GM23338 (cell line): ENCODE data around the gene PRDM11. TPM values are rescaled to one million over a fixed set of nuclear protein-coding genes. Genes with fewer than 3 reads are reported as not detected.
"Not testable (repeated sequence)": the region's sequence is repeated elsewhere in the genome, so short reads cannot be mapped to it uniquely, and the experiment has no call there.

Source experiments
- ATAC-seq: fragments of 200-7000 bp; cut with Tn5 transposase; 3 replicates; pipeline ENCODE4 v1.9.1; 2020
- DNase-seq: peaks from one replicate; pipeline ENCODE4 v3.0.0-alpha.2; 2015; ENCODE audit warnings: low spot score
- H2AFZ ChIP-seq: fragments of 200-600 bp; sonication (generic); 2 replicates; pipeline ENCODE4 v1.8.0; 2016; ENCODE audit warnings: antibody characterized with exemption, mild to moderate bottlenecking, moderate library complexity
- H3F3A ChIP-seq: fragments of 200-600 bp; sonication (generic); replicated peaks from 2 replicates; pipeline ENCODE4 v1.8.0; 2017; ENCODE audit warnings: antibody characterized with exemption, mixed run types, low read depth
- H3K27ac ChIP-seq: fragments of 200-600 bp; sonication (generic); 2 replicates; pipeline ENCODE4 v1.6.1; 2016; ENCODE audit warnings: low read depth
- H3K27me3 ChIP-seq: fragments of 200-600 bp; sonication (generic); 2 replicates; pipeline ENCODE4 v1.8.0; 2016; ENCODE audit warnings: mild to moderate bottlenecking, mixed run types, moderate library complexity; ENCODE audit not compliant: insufficient read depth
- H3K36me3 ChIP-seq: fragments of 200-600 bp; sonication (generic); 2 replicates; pipeline ENCODE4 v1.8.0; 2016; ENCODE audit warnings: mild to moderate bottlenecking; ENCODE audit not compliant: insufficient read depth
- H3K4me1 ChIP-seq: fragments of 200-600 bp; sonication (generic); 2 replicates; pipeline ENCODE4 v1.8.0; 2016; ENCODE audit warnings: mild to moderate bottlenecking, moderate library complexity; ENCODE audit not compliant: insufficient read depth
- H3K4me2 ChIP-seq: fragments of 200-600 bp; sonication (generic); 2 replicates; pipeline ENCODE4 v1.7.1; 2017; ENCODE audit warnings: mixed run types
- H3K4me3 ChIP-seq: fragments of 200-600 bp; sonication (generic); 2 replicates; pipeline ENCODE4 v1.6.1; 2016; ENCODE audit warnings: mixed run types
- H3K79me2 ChIP-seq: fragments of 200-600 bp; sonication (generic); replicated peaks from 2 replicates; pipeline ENCODE4 v1.8.0; 2017; ENCODE audit warnings: mild to moderate bottlenecking; ENCODE audit not compliant: insufficient read depth
- H3K9me2 ChIP-seq: fragments of 200-600 bp; sonication (generic); 2 replicates; pipeline ENCODE4 v1.8.0; 2017; ENCODE audit not compliant: insufficient read depth
- H4K20me1 ChIP-seq: fragments of 200-600 bp; sonication (generic); replicated peaks from 2 replicates; pipeline ENCODE4 v1.8.0; 2017; ENCODE audit warnings: mild to moderate bottlenecking; ENCODE audit not compliant: insufficient read depth
- H3K27ac Mint-ChIP-seq: 2 replicates; pipeline ENCODE4 v1.8.0; 2020; ENCODE audit warnings: inconsistent platforms, mild to moderate bottlenecking, moderate library complexity, mixed read lengths
- H3K27me3 Mint-ChIP-seq: 3 replicates; pipeline ENCODE4 v1.8.0; 2022; ENCODE audit warnings: low read depth, mild to moderate bottlenecking, moderate library complexity, mixed read lengths, inconsistent platforms; ENCODE audit not compliant: insufficient read depth, poor library complexity
- H3K36me3 Mint-ChIP-seq: 3 replicates; pipeline ENCODE4 v1.8.0; 2021; ENCODE audit warnings: low read depth, mild to moderate bottlenecking, inconsistent platforms, moderate library complexity, mixed read lengths
- H3K4me1 Mint-ChIP-seq: 3 replicates; pipeline ENCODE4 v1.8.0; 2020; ENCODE audit warnings: mild to moderate bottlenecking, inconsistent platforms, mixed read lengths
- H3K4me3 Mint-ChIP-seq: 3 replicates; pipeline ENCODE4 v1.8.0; 2021; ENCODE audit warnings: moderate library complexity, mild to moderate bottlenecking, inconsistent platforms, mixed read lengths
- H3K9me3 Mint-ChIP-seq: 3 replicates; pipeline ENCODE4 v1.8.0; 2020; ENCODE audit warnings: moderate library complexity, mild to moderate bottlenecking, inconsistent platforms, mixed read lengths
- CREB1 ChIP-seq: fragments of 250-450 bp; sonication (Bioruptor Pico); IDR thresholded peaks from 2 replicates; pipeline ENCODE4 v1.5.0; 2020; ENCODE audit warnings: low read depth, mild to moderate bottlenecking, moderate library complexity
- CTCF ChIP-seq, 2 experiments: fragments of 200-600 bp in 1 of 2; sonication (generic) in 1 of 2; conservative IDR thresholded peaks; 2 replicates each; pipeline versions ENCODE4 v1.5.1 to v1.6.1; 2016 to 2017; ENCODE audit warnings: antibody characterized with exemption in 2 of 2, low read depth in 2 of 2, mild to moderate bottlenecking in 2 of 2, moderate library complexity in 1 of 2
- ETS1 ChIP-seq: IDR thresholded peaks from 2 replicates; pipeline ENCODE4 v1.6.1; 2016; ENCODE audit warnings: antibody characterized with exemption
- EZH2 ChIP-seq: fragments of 200-600 bp; sonication (generic); IDR thresholded peaks from one replicate; pipeline ENCODE4 v1.8.0; 2017; ENCODE audit warnings: antibody characterized with exemption, mild to moderate bottlenecking, low read depth; ENCODE audit not compliant: unreplicated experiment
- EZH2phosphoT487 ChIP-seq: fragments of 200-600 bp; sonication (generic); IDR thresholded peaks from one replicate; pipeline ENCODE4 v1.8.1; 2018; ENCODE audit warnings: antibody characterized with exemption; ENCODE audit not compliant: unreplicated experiment
- JUNB ChIP-seq: IDR thresholded peaks from one replicate; pipeline ENCODE4 v1.6.1; 2016; ENCODE audit warnings: antibody characterized with exemption; ENCODE audit not compliant: unreplicated experiment
- NANOG ChIP-seq: IDR thresholded peaks from 2 replicates; pipeline ENCODE4 v1.6.1; 2016; ENCODE audit warnings: antibody characterized with exemption, borderline replicate concordance
- STAT1 ChIP-seq: IDR thresholded peaks from one replicate; pipeline ENCODE4 v1.6.1; 2016; ENCODE audit warnings: antibody characterized with exemption; ENCODE audit not compliant: unreplicated experiment
- ZNF462 ChIP-seq: fragments of 250-450 bp; sonication (Bioruptor Pico); IDR thresholded peaks from 2 replicates; pipeline ENCODE4 v1.5.0; 2020; ENCODE audit warnings: mild to moderate bottlenecking, moderate library complexity
- polyA plus RNA-seq: library from polyadenylated mRNA; unstranded; fragments of >200 nt; fragmentation: Nextera tagmentation; extraction: Ambion mirVana; gene quantifications from 2 replicates; pipeline ENCODE4 v1.2.1, GENCODE V29; 2016
- total RNA-seq: library from RNA; depleted of rRNA; stranded (reverse); fragments of >200 nt; shearing (Covaris generic); gene quantifications from 2 replicates; pipeline ENCODE4 v1.2.3, GENCODE V29; 2014

The PRDM11 gene
- total and polyA plus RNA-seq, 2 experiments from 2014 or later = 0.97 to 10.4 TPM

- no peaks in the 10 kb centered on the region for H3K36me3 ChIP-seq
- no peaks in the 10 kb centered on the region for H3K27me3 ChIP-seq
- no peaks in the 10 kb centered on the region for H3K9me3 Mint-ChIP-seq
- TF ChIP-seq STAT1 = no peak
- TF ChIP-seq CREB1 (CRISPR knock-in tag) = no peak
- TF ChIP-seq CTCF (conservative IDR thresholded peaks at IDR 0.05; ENCODE audit: low read depth in 2 of 2) = no peak
- no peak for TF ChIP-seq NANOG
- no peak for TF ChIP-seq JUNB
- no peak for TF ChIP-seq ZNF462 (CRISPR knock-in tag)
- no peak for TF ChIP-seq EZH2
- no peak for TF ChIP-seq EZH2phosphoT487
- TF ChIP-seq ETS1 = no peak
- DNase-seq (no peak), ATAC-seq (no peak)
- no peak overlapping the region for H3K27ac Mint-ChIP-seq
- H3F3A ChIP-seq = no peaks in the 10 kb centered on the region
- H3K4me1 Mint-ChIP-seq = no peaks in the 10 kb centered on the region
- H3K9me2 ChIP-seq = no peaks in the 10 kb centered on the region
- no peaks in the 10 kb centered on the region for H3K4me1 ChIP-seq
- no peak overlapping the region for H3K4me3 ChIP-seq
- no peaks in the 10 kb centered on the region for H3K79me2 ChIP-seq
- no peak overlapping the region for H3K4me2 ChIP-seq
- no peak overlapping the region for H2AFZ ChIP-seq
- no peaks in the 10 kb centered on the region for H4K20me1 ChIP-seq
- H3K27ac ChIP-seq = no peak overlapping the region
- no peak overlapping the region for H3K4me3 Mint-ChIP-seq
- H3K27me3 Mint-ChIP-seq = no peaks in the 10 kb centered on the region
- H3K36me3 Mint-ChIP-seq = no peaks in the 10 kb centered on the region
These were observed 32.6 kb upstream of the PRDM11 start for GRCh38 chr11:45113807-45114206.

GRCh38 chr11:45127836-45128235 is 18.6 kb upstream of the PRDM11 start:
- H3K4me1 Mint-ChIP-seq, H3K4me1 ChIP-seq, H3K4me3 Mint-ChIP-seq, H3K79me2 ChIP-seq, H3F3A ChIP-seq, H3K27ac Mint-ChIP-seq, H3K4me2 ChIP-seq, H3K9me2 ChIP-seq, H3K36me3 ChIP-seq, ATAC-seq, H3K27ac ChIP-seq, DNase-seq, H3K27me3 ChIP-seq, H3K4me3 ChIP-seq, H3K27me3 Mint-ChIP-seq, H2AFZ ChIP-seq, H4K20me1 ChIP-seq: not testable (repeated sequence)
- Mint-ChIP-seq H3K36me3 (peaks cover 16% of the 10 kb centered on the region; the same call in 2 of the 3 replicates), H3K9me3 (peaks cover 37% of the 10 kb centered on the region)
